KMS-11 (cell line): ENCODE data around the gene DNMT3A.

Source experiments
- H2AFZ ChIP-seq: fragments of 200-600 bp; sonication (generic); 2 replicates; pipeline ENCODE4 v1.6.1; 2016; ENCODE audit warnings: antibody characterized with exemption, mixed run types, low read depth
- H3K27ac ChIP-seq: fragments of 200-600 bp; sonication (generic); 2 replicates; pipeline ENCODE4 v1.6.1; 2016; ENCODE audit warnings: mild to moderate bottlenecking, mixed run types
- H3K27me3 ChIP-seq: fragments of 200-600 bp; sonication (generic); 2 replicates; pipeline ENCODE4 v1.6.1; 2017; ENCODE audit warnings: mild to moderate bottlenecking, low read depth, mixed run types, moderate library complexity; ENCODE audit not compliant: insufficient read depth
- H3K36me3 ChIP-seq: fragments of 200-600 bp; sonication (generic); 2 replicates; pipeline ENCODE4 v1.6.1; 2017; ENCODE audit warnings: mild to moderate bottlenecking, mixed run types; ENCODE audit not compliant: insufficient read depth
- H3K4me1 ChIP-seq: fragments of 200-600 bp; sonication (generic); 2 replicates; pipeline ENCODE4 v1.6.1; 2016; ENCODE audit warnings: mild to moderate bottlenecking, low read depth, mixed run types; ENCODE audit not compliant: poor library complexity, severe bottlenecking
- H3K4me2 ChIP-seq: fragments of 200-600 bp; sonication (generic); 2 replicates; pipeline ENCODE4 v1.7.0; 2016; ENCODE audit warnings: mild to moderate bottlenecking, mixed run types
- H3K4me3 ChIP-seq: fragments of 200-600 bp; sonication (generic); IDR thresholded peaks from 2 replicates; pipeline ENCODE4 v1.6.1; 2017; ENCODE audit warnings: low read depth, low read length, mixed read lengths; ENCODE audit not compliant: insufficient read depth
- H3K79me2 ChIP-seq: fragments of 200-600 bp; sonication (generic); 2 replicates; pipeline ENCODE4 v1.6.1; 2016; ENCODE audit warnings: low read depth, mixed run types; ENCODE audit not compliant: insufficient read depth
- H3K9ac ChIP-seq: fragments of 200-600 bp; sonication (generic); 2 replicates; pipeline ENCODE4 v1.6.1; 2016; ENCODE audit warnings: mild to moderate bottlenecking, mixed run types
- H4K20me1 ChIP-seq: fragments of 200-600 bp; sonication (generic); 2 replicates; pipeline ENCODE4 v1.6.1; 2016; ENCODE audit warnings: mild to moderate bottlenecking, mixed run types; ENCODE audit not compliant: insufficient read depth
- CTCF ChIP-seq: fragments of 200-600 bp; sonication (generic); conservative IDR thresholded peaks from 2 replicates; pipeline ENCODE4 v1.6.1; 2017; ENCODE audit warnings: low read depth, mild to moderate bottlenecking, antibody characterized with exemption, low read length, moderate library complexity, mixed read lengths

The DNMT3A gene

GRCh38 chr2:25313711-25314513, 27.8 kb downstream of the DNMT3A start:
- no peaks in the 10 kb centered on the region for H3K79me2 ChIP-seq
- H3K4me2 ChIP-seq, result no peak overlapping the region
- H3K9ac ChIP-seq, result no peak overlapping the region
- H3K4me3 ChIP-seq, result no peak overlapping the region
- no peak for TF ChIP-seq CTCF
- H3K4me1 ChIP-seq, result no peaks in the 10 kb centered on the region
- no peaks in the 10 kb centered on the region for H3K36me3 ChIP-seq
- no peaks in the 10 kb centered on the region for H4K20me1 ChIP-seq
- H3K27ac ChIP-seq, result no peak overlapping the region
- H3K27me3 ChIP-seq, result no peaks in the 10 kb centered on the region
- H2AFZ ChIP-seq, result no peak overlapping the region

- Histone ChIP-seq H2AFZ (no peak overlapping the region), H3K4me3 (no peak overlapping the region), H3K36me3 (no peaks in the 10 kb centered on the region), H3K79me2 (no peaks in the 10 kb centered on the region), H3K4me2 (no peak overlapping the region), H4K20me1 (no peaks in the 10 kb centered on the region), H3K9ac (no peak overlapping the region), H3K27me3 (no peaks in the 10 kb centered on the region), H3K4me1 (no peaks in the 10 kb centered on the region), H3K27ac (no peak overlapping the region)
- TF ChIP-seq CTCF, result no peak
These were observed 28.6 kb downstream of the DNMT3A start for GRCh38 chr2:25312958-25313710.

- Histone ChIP-seq H4K20me1 (no peaks in the 10 kb centered on the region), H3K9ac (no peak overlapping the region), H2AFZ (no peak overlapping the region), H3K27me3 (no peaks in the 10 kb centered on the region), H3K79me2 (no peaks in the 10 kb centered on the region), H3K4me1 (no peaks in the 10 kb centered on the region), H3K27ac (no peak overlapping the region), H3K36me3 (no peaks in the 10 kb centered on the region), H3K4me2 (no peak overlapping the region), H3K4me3 (no peak overlapping the region)
- no peak for TF ChIP-seq CTCF
These were observed 29.7 kb downstream of the DNMT3A start for GRCh38 chr2:25311865-25312575.

DNA sequence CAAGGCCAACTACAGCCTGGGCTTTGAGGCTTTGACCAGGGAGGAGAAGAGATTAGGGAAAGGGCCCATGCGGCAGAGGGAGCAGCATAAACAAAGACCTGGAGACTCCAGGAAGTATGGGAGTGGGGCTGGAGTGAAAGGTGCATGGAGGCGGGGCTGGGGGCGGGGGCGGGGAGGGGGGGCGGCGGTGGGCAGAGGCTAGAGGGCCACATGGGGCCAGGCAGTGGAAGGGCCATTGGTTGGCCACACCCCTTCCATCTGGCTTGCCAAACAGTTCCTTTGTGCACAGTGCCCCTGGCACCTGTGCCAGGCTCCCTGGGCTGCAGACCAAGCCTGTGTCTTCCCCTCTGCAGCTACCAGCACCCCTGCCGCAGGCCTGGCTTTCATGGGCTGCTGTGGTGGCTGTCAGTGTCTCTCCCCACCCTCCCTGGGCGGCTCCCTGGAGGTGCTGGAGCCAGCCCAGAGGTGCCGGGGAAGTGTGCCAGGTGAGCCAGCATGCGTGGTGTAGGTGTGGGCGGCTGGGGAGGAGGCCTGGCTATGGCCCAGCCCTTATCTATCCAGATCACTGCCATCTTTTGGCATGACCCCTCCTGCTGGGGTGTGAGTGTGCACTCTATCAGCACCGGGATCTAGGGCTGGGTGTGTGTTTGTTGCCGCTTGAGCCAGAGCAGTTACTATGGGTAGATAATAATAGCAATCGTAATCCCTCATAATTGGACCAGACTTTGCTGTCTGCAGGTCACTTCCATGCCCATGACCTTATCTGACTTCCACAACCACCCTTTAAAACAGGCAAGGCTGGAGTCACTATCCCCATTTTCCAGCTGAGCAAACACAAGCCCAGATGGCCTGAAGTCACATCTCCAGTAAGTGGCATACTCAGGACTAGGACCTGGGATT, 30.5 kb downstream of the DNMT3A start:
- TF ChIP-seq CTCF, result no peak
- no peaks in the 10 kb centered on the region for H3K79me2 ChIP-seq
- no peak overlapping the region for H3K9ac ChIP-seq
- no peaks in the 10 kb centered on the region for H3K36me3 ChIP-seq
- H3K27me3 ChIP-seq, result no peaks in the 10 kb centered on the region
- no peak overlapping the region for H3K27ac ChIP-seq
- H2AFZ ChIP-seq, result no peak overlapping the region
- no peak overlapping the region for H3K4me2 ChIP-seq
- H3K4me3 ChIP-seq, result no peak overlapping the region
- H3K4me1 ChIP-seq, result no peaks in the 10 kb centered on the region
- H4K20me1 ChIP-seq, result no peaks in the 10 kb centered on the region
